ENCODE results near the gene PIAS1.

The PIAS1 gene

DNA sequence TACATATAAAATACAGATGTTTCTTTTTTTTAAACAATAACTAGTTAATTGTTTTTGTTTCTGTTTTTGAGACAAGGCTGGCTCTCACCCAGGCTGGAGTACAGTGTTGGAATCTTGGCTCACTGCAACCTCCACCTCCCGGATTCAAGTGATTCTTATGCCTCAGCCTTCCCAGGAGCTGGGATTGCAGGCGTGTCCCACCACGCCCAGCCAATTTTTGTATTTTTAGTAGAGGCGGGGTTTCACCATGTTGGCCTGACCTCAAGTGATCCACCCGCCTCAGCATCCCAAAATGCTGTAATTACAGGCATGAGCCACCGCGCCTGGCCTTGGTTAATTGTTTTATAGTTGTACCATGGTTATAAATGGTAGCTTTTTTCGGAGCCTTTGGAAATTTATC, 72.3 kb downstream of the PIAS1 start:
- no peaks in the 10 kb centered on the region for H3K4me1 ChIP-seq (ENCODE audit: control insufficient read depth, insufficient read depth, low read length)
- CTCF ChIA-PET: interaction anchor here (1.1 to 1.4 kb wide), 3 partner anchors 21 to 39 kb away, joined by 3 to 4 read pairs (median 3); no protein-coding TSS in a partner anchor
- no peak overlapping the region for H3K27ac ChIP-seq (ENCODE audit: extremely low read depth, low read depth, low read length)
- TF ChIP-seq SP7 (tag by site-specific recombination; IDR thresholded peaks at IDR 0.05) (peak; percentile 41; the same call in 1 of the 2 replicates), KLF1 (tag by site-specific recombination; IDR thresholded peaks at IDR 0.05) (peak; percentile 99), ZNF10 (tag by site-specific recombination; IDR thresholded peaks at IDR 0.05) (no peak), ZXDB (tag by site-specific recombination; IDR thresholded peaks at IDR 0.05) (no peak)
- TF ChIP-seq, protein P1, sequence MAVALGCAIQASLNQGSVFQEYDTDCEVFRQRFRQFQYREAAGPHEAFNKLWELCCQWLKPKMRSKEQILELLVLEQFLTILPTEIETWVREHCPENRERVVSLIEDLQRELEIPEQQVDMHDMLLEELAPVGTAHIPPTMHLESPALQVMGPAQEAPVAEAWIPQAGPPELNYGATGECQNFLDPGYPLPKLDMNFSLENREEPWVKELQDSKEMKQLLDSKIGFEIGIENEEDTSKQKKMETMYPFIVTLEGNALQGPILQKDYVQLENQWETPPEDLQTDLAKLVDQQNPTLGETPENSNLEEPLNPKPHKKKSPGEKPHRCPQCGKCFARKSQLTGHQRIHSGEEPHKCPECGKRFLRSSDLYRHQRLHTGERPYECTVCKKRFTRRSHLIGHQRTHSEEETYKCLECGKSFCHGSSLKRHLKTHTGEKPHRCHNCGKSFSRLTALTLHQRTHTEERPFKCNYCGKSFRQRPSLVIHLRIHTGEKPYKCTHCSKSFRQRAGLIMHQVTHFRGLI (tag by site-specific recombination; IDR thresholded peaks at IDR 0.05): 0 out of 2 replicates have a peak, but pooled peaks have one; percentile 29
- POLR2A ChIA-PET: interaction anchor here (0.7 kb wide), 1 partner anchor 1424 kb away, joined by 3 read pairs; the partner anchor contains the start of gene SMAD6
- H3K9me3 ChIP-seq (ENCODE audit: control insufficient read depth, insufficient read depth, low read depth, low read length): peaks cover 2% of the 10 kb centered on the region; the same call in 1 of the 2 replicates
- no peak overlapping the region for H3K4me3 ChIP-seq (ENCODE audit: low read depth, low read length)
- H3K36me3 ChIP-seq (ENCODE audit: control insufficient read depth in 2 of 2, insufficient read depth in 1 of 2, low read length in 2 of 2): peaks cover 0 to 3% of the 10 kb centered on the region in 2 experiments; a peak in 2 of 3 replicates

DNA sequence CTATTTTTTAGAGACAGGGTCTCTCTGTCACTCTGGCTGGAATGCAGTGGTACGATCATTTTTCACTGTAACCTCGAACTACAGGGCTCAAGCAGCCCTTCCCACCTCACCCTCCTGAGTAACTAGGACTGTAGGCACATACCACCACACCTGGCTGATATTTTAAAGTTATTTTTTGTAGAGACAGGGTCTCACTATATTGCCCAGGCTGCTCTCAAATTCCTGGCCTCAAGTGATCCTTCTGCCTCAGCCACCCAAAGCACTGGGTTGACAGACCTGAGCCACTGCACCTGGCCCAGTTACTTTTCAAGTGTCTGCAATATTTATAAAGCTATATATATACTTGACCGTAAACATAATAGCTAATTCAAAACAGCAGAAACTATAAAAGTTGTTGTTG, 75.0 kb downstream of the PIAS1 start:
- Histone ChIP-seq H3K4me3 (ENCODE audit: low read depth, low read length) (no peak overlapping the region), H3K27ac (ENCODE audit: extremely low read depth, low read depth, low read length) (no peak overlapping the region), H3K4me1 (ENCODE audit: control insufficient read depth, insufficient read depth, low read length) (no peaks in the 10 kb centered on the region), H3K36me3 (ENCODE audit: control insufficient read depth in 2 of 2, insufficient read depth in 1 of 2, low read length in 2 of 2) (peaks cover 0 to 3% of the 10 kb centered on the region in 2 experiments; a peak in 1 of 3 replicates), H3K9me3 (ENCODE audit: control insufficient read depth, insufficient read depth, low read depth, low read length) (peaks cover 2% of the 10 kb centered on the region; the same call in 1 of the 2 replicates)
- TF ChIP-seq, protein P2, sequence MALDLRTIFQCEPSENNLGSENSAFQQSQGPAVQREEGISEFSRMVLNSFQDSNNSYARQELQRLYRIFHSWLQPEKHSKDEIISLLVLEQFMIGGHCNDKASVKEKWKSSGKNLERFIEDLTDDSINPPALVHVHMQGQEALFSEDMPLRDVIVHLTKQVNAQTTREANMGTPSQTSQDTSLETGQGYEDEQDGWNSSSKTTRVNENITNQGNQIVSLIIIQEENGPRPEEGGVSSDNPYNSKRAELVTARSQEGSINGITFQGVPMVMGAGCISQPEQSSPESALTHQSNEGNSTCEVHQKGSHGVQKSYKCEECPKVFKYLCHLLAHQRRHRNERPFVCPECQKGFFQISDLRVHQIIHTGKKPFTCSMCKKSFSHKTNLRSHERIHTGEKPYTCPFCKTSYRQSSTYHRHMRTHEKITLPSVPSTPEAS (tag by site-specific recombination; IDR thresholded peaks at IDR 0.05): no peak
- TF ChIP-seq KLF8 (tag by site-specific recombination; IDR thresholded peaks at IDR 0.05) (no peak), ZNF121 (tag by site-specific recombination; IDR thresholded peaks at IDR 0.05) (peak; percentile 68)
- ChIA-PET CTCF (interaction anchor here (1.6 kb wide), 1 partner anchor 17 kb away, joined by 3 read pairs; no protein-coding TSS in a partner anchor), POLR2A (no interaction called here)

DNA sequence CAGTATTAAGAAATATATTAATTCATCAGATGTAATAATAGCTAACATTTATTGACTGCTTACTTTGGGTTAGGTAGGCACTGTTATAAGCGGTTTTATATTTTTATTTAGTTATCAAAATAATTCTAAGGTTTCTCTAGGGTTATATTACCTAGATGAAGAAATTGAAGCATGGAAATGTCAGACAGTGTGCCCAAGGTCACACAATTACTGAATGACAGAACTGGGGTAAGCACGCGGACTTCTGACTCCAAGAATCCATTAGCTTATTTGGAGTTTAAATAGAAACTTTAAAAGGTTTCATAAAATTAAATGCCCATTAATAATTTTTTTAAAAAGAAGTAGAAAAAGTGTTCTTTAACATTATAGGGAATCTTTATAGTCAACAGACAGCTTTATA, 76.7 kb downstream of the PIAS1 start:
- TF ChIP-seq TCF7L2 (IDR thresholded peaks at IDR 0.05; ENCODE audit: borderline replicate concordance, low read depth, low read length) (no peak), ZNF248 (tag by site-specific recombination; IDR thresholded peaks at IDR 0.05) (no peak), ZNF350 (tag by site-specific recombination; IDR thresholded peaks at IDR 0.05) (no peak), ZFP41 (tag by site-specific recombination; IDR thresholded peaks at IDR 0.05; ENCODE audit: borderline replicate concordance) (no peak)
- ChIA-PET CTCF (interaction anchor here (0.7 to 1.9 kb wide), 6 partner anchors 9 to 1332 kb away, joined by 3 to 4 read pairs (median 3); no protein-coding TSS in a partner anchor), POLR2A (no interaction called here)
- Histone ChIP-seq H3K4me1 (ENCODE audit: control insufficient read depth, insufficient read depth, low read length) (no peaks in the 10 kb centered on the region), H3K9me3 (ENCODE audit: control insufficient read depth, insufficient read depth, low read depth, low read length) (peaks cover 2% of the 10 kb centered on the region; the same call in 1 of the 2 replicates), H3K4me3 (ENCODE audit: low read depth, low read length) (no peak overlapping the region), H3K36me3 (ENCODE audit: control insufficient read depth in 2 of 2, insufficient read depth in 1 of 2, low read length in 2 of 2) (no peaks in the 10 kb centered on the region; a peak in 1 of 3 replicates), H3K27ac (ENCODE audit: extremely low read depth, low read depth, low read length) (no peak overlapping the region)

GRCh38 chr15:68137096-68137495, 83.0 kb downstream of the PIAS1 start:
- no peaks in the 10 kb centered on the region for H3K4me1 ChIP-seq (ENCODE audit: control insufficient read depth, insufficient read depth, low read length)
- H3K9me3 ChIP-seq (ENCODE audit: control insufficient read depth, insufficient read depth, low read depth, low read length): no peaks in the 10 kb centered on the region
- H3K27ac ChIP-seq (ENCODE audit: extremely low read depth, low read depth, low read length): no peak overlapping the region
- CTCF ChIA-PET: interaction anchor here (0.9 kb wide), 1 partner anchor 10 kb away, joined by 3 read pairs; no protein-coding TSS in a partner anchor
- POLR2A ChIA-PET: no interaction called here
- no peaks in the 10 kb centered on the region for H3K36me3 ChIP-seq (ENCODE audit: control insufficient read depth in 2 of 2, insufficient read depth in 1 of 2, low read length in 2 of 2)
- H3K4me3 ChIP-seq (ENCODE audit: low read depth, low read length): no peak overlapping the region
- TF ChIP-seq, protein P3, sequence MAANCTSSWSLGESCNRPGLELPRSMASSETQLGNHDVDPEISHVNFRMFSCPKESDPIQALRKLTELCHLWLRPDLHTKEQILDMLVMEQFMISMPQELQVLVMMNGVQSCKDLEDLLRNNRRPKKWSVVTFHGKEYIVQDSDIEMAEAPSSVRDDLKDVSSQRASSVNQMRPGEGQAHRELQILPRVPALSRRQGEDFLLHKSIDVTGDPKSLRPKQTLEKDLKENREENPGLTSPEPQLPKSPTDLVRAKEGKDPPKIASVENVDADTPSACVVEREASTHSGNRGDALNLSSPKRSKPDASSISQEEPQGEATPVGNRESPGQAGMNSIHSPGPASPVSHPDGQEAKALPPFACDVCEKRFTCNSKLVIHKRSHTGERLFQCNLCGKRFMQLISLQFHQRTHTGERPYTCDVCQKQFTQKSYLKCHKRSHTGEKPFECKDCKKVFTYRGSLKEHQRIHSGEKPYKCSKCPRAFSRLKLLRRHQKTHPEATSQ (tag by site-specific recombination; IDR thresholded peaks at IDR 0.05): no peak
- TF ChIP-seq KLF16 (tag by site-specific recombination; IDR thresholded peaks at IDR 0.05) (no peak), INSM2 (tag by site-specific recombination; IDR thresholded peaks at IDR 0.05) (no peak), ZFP69B (tag by site-specific recombination; IDR thresholded peaks at IDR 0.05) (no peak), ZBTB11 (tag by site-specific recombination; conservative IDR thresholded peaks at IDR 0.05; ENCODE audit: low read depth) (no peak), ZNF76 (tag by site-specific recombination; IDR thresholded peaks at IDR 0.05; ENCODE audit: borderline replicate concordance, low read depth) (no peak)

All from HEK293 (cell line).